Calu3 (cell line): ENCODE measurements around the gene CDC42BPB. TPM values are rescaled to one million over a fixed set of nuclear protein-coding genes. Genes with fewer than 3 reads are reported as not detected.

Experiments
- BruUV-seq: library from RNA; stranded (reverse); fragments of 400-500 nt; replicated peaks from 2 replicates; lab custom pipeline; 2021; lab: Mats Ljungman, UMichigan
- CTCF ChIA-PET: fragments of 300-600 bp; sonication (Branson Sonifier 250); formaldehyde crosslinking; loops from one replicate; lab custom pipeline; 2022; ENCODE audit warnings: antibody characterized with exemption; lab: Charles Lee
- DNase-seq: peaks from one replicate; pipeline ENCODE4 v3.0.0; 2022
- H3K27ac Mint-ChIP-seq: one replicate; pipeline ENCODE4 v1.8.0; 2022; ENCODE audit warnings: mixed read lengths; ENCODE audit not compliant: unreplicated experiment
- H3K27me3 Mint-ChIP-seq: one replicate; pipeline ENCODE4 v1.8.0; 2022; ENCODE audit warnings: mixed read lengths; ENCODE audit not compliant: unreplicated experiment
- H3K36me3 Mint-ChIP-seq: one replicate; pipeline ENCODE4 v1.8.0; 2022; ENCODE audit warnings: mild to moderate bottlenecking, moderate library complexity, mixed read lengths; ENCODE audit not compliant: insufficient read depth, unreplicated experiment
- H3K4me1 Mint-ChIP-seq: one replicate; pipeline ENCODE4 v1.8.0; 2022; ENCODE audit warnings: mild to moderate bottlenecking, low read depth, mixed read lengths; ENCODE audit not compliant: unreplicated experiment
- H3K4me3 Mint-ChIP-seq: one replicate; pipeline ENCODE4 v1.8.0; 2022; ENCODE audit warnings: mild to moderate bottlenecking, low read depth, moderate library complexity, mixed read lengths; ENCODE audit not compliant: unreplicated experiment
- H3K9me3 Mint-ChIP-seq: one replicate; pipeline ENCODE4 v1.8.0; 2022; ENCODE audit warnings: low read depth, mixed read lengths; ENCODE audit not compliant: unreplicated experiment
- intact Hi-C: fragments of 100-400 bp; cut with micrococcal nuclease; formaldehyde crosslinking; loops from one replicate; pipeline ENCODE4 v1.10.0; 2022; ENCODE audit not compliant: unreplicated experiment
- total RNA-seq: library from RNA; stranded (reverse); gene quantifications from 2 replicates; pipeline ENCODE4 v1.2.3, GENCODE V29; 2022
- TF ChIP-seq, protein P1 (sequence below): fragments of 200-600 bp; IDR thresholded peaks from one replicate; pipeline ENCODE4 v1.8.0; 2022; ENCODE audit warnings: antibody characterized with exemption; ENCODE audit not compliant: unreplicated experiment

The CDC42BPB gene
- total RNA-seq, 1 experiment from 2014 or later, result 98.7 TPM

- Mint-ChIP-seq H3K27ac (no peak overlapping the region), H3K9me3 (no peaks in the 10 kb centered on the region), H3K4me3 (no peak overlapping the region), H3K36me3 (peaks cover 10% of the 10 kb centered on the region), H3K27me3 (no peaks in the 10 kb centered on the region), H3K4me1 (no peaks in the 10 kb centered on the region)
- DNase-seq, result no peak
- CTCF ChIA-PET, result no interaction called here
- intact Hi-C loops, result no loop called here
- BruUV-seq, result no TSS peak
- TF ChIP-seq, protein P1, sequence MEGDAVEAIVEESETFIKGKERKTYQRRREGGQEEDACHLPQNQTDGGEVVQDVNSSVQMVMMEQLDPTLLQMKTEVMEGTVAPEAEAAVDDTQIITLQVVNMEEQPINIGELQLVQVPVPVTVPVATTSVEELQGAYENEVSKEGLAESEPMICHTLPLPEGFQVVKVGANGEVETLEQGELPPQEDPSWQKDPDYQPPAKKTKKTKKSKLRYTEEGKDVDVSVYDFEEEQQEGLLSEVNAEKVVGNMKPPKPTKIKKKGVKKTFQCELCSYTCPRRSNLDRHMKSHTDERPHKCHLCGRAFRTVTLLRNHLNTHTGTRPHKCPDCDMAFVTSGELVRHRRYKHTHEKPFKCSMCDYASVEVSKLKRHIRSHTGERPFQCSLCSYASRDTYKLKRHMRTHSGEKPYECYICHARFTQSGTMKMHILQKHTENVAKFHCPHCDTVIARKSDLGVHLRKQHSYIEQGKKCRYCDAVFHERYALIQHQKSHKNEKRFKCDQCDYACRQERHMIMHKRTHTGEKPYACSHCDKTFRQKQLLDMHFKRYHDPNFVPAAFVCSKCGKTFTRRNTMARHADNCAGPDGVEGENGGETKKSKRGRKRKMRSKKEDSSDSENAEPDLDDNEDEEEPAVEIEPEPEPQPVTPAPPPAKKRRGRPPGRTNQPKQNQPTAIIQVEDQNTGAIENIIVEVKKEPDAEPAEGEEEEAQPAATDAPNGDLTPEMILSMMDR, result no peak
Observed at GRCh38 chr14:102903248-102903888, 154.0 kb downstream of the CDC42BPB start.

- no peak overlapping the region for H3K4me3 Mint-ChIP-seq
- H3K4me1 Mint-ChIP-seq, result no peaks in the 10 kb centered on the region
- BruUV-seq, result no TSS peak
- H3K36me3 Mint-ChIP-seq, result peaks cover 6% of the 10 kb centered on the region
- H3K27ac Mint-ChIP-seq, result no peak overlapping the region
- no peaks in the 10 kb centered on the region for H3K9me3 Mint-ChIP-seq
- intact Hi-C loops, result no loop called here
- no peak for DNase-seq
- TF ChIP-seq, protein P1, result no peak
- CTCF ChIA-PET, result no interaction called here
- no peaks in the 10 kb centered on the region for H3K27me3 Mint-ChIP-seq
Observed at GRCh38 chr14:102902523-102903247, 154.7 kb downstream of the CDC42BPB start.

DNA sequence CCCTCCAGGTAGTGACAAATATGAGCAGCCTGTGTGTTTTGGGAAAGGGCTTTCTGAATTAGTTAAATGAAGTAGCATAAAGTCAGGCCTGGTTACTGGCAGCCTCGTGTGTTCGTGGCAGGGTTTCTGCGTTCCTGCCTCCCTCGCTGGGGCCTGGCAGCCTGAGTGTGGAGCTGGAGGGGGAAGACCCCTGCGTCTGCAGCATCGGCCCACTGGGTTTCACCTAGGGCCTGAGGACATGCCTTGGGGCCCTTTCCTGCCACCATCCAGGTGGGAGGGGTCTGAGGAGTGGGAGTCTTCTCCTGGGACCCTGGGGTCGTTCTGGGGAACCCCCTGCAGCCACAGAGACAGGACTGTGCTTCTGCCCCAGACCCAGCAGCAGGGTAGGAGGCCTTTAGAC, 155.3 kb downstream of the CDC42BPB start:
- TF ChIP-seq, protein P1, result no peak
- intact Hi-C loops, result no loop called here
- Mint-ChIP-seq H3K4me3 (no peak overlapping the region), H3K27ac (no peak overlapping the region), H3K27me3 (no peaks in the 10 kb centered on the region), H3K36me3 (peaks cover 3% of the 10 kb centered on the region), H3K4me1 (no peaks in the 10 kb centered on the region), H3K9me3 (no peaks in the 10 kb centered on the region)
- no TSS peak for BruUV-seq
- CTCF ChIA-PET, result no interaction called here
- DNase-seq, result no peak

DNA sequence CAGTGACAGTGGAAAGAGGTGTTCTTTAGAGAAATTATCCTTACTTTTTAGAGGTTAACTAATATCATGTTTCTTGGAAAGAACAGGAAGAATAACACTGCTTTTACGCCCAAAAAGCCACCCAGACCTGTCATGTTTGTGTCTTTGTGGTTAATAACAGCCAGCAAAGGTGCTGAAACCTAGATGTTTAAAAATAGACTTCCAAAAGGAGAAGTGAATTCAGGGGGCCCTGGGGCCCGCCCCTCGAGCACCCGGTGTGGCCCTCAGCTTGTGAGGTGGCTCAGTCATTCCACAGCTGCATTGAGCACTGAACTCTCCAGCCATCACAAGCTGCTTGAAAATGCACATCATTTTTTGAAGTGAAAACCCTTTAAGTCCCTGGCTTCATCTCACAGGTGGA, 155.7 kb downstream of the CDC42BPB start:
- Mint-ChIP-seq H3K27me3 (no peaks in the 10 kb centered on the region), H3K4me1 (no peaks in the 10 kb centered on the region), H3K36me3 (peaks cover 3% of the 10 kb centered on the region), H3K27ac (no peak overlapping the region), H3K9me3 (no peaks in the 10 kb centered on the region), H3K4me3 (no peak overlapping the region)
- CTCF ChIA-PET, result no interaction called here
- intact Hi-C loops, result no loop called here
- DNase-seq, result no peak
- TF ChIP-seq, protein P1, result no peak
- BruUV-seq, result no TSS peak
